Activated T-helper 1 cell treated with Interleukin-2 at 50 U/mL for 16 hours (primary cell): ENCODE results near the gene TSPO.
"Not testable (repeated sequence)": the region's sequence is repeated elsewhere in the genome, so short reads cannot be mapped to it uniquely, and the experiment has no call there.

ENCODE experiments used
- DNase-seq: peaks from one replicate; pipeline ENCODE4 v3.0.0-alpha.2; 2020; ENCODE audit warnings: low read depth

The TSPO gene

DNA sequence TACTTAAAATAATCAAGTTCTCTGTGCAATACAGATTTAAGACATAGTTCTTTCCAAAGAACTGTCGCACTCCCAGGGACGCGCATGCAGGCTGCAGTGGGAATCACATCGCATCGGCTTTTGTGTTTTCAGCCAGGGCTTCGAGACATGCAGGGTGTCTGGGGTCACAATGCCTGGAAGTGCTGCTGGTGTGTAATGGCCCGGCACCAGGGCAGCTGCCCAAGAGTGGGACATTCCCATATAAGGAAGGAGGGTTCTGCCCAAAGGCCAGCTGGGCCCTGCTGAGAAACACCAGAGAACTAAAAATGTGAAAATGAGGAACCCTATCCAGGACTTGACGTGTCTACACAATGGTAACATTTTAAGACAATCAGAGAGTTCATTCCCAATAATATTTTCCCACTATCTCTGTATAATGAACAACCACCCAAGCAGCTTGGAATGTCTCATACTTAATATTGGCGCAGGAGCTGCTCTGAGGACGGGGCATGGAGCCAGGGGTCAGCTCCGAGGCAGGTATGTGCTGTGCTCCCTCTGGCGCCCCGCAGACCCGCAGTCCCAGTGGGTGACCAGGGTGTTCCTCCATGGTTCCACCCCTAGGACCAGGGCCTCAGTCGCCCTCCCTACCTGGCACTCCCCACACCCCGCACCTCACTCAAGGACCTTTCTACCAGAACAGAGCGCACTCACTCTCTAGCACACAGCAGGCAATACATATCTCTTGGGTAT lies 19.4 kb upstream of the TSPO start:
- no peak for DNase-seq

DNA sequence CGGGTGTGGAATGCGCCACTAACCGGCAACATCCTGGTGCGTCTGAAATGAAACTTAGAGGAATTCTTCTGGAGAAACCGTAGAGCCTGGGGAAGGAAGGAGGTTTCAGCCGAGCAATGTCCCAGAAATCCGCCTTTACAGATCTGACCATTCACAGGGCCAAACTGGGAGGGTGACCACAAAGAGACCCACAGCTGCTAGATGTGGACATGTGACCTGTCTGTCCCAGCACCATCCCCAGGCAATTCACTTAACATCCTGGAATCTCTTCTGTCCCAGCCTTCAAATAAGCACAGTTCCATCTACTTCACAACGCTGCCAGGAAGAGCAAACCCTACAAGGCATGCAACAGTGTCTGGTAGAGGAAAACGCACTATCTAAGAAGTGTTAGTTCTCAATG lies 18.0 kb upstream of the TSPO start:
- no peak for DNase-seq

DNA sequence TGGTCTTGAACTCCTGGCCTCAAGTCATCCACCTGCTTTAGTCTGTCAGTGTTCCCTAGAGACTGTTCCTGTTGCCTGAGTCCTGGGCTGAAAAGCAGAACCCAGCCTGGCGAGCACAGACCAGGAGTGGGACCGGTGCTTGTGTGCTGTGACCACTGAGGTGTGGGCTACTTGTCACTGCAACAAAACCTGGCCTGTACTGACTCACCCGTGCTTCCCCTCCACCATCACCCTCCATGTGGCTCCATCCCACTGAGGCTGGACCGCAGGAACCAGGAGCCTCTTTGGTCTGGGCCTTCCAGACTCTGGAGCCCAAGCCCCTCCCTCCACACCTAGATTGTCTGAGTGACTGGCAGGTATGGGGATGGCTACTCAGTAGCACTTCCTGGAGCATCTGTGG lies 16.8 kb upstream of the TSPO start:
- no peak for DNase-seq

DNA sequence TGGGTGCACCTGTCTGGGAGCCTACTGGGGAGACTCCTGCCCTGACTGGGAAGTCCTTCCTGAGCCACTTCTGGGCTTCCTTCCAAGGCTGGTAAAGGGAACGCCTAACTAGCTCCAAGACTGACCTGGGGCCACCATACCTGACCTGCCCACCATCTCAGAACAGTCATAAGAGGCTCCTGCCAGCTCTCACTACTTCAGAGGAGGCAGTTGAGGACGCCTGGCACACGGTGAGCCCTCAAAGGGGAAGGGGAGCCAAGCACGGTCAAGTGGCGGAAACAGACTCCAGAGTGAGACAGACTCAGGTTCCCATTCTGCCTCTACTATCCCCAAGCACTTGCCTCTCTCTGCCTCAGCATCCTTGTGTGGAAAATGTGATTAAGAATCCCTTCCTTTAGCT lies 15.8 kb upstream of the TSPO start:
- DNase-seq, result no peak

DNA sequence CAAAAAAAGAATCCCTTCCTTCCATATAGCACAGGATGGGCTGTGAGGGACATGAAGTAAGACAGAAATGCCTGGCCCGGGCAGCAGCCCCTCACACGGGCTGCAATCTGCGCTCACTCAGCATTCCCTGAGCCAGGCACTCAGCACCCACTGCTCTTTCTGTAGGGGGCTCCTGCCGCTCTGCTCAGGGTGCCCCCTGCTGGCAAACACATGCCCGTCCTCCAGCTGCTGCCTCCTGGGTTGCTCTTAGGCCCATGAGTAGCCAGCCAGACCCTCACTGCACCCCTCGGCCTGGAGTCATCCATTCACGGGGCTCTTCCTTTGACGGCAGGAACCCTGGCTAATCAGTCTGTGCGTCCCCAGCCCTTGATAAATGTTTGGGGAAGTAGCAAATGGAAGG lies 15.1 kb upstream of the TSPO start:
- DNase-seq, result no peak

DNA sequence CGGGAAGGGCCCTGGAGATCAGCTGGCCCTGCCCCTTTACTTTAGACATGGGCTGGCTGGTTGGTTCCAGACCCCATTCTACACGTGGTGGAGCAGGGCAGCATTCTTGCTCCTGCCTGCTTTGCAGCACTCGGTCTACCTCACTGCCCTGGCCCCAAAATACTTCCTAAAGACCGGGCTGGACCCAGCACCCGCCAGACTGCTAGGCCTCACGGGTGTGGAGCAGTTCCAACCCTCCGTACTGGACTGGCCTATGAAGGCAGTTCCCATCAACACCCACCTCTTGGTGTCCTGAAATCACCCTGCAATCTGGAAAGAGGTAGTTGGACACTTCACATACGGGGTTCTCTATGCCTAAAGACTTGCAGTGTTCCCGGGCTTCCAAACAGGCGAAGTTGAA lies 14.6 kb upstream of the TSPO start:
- no peak for DNase-seq

DNA sequence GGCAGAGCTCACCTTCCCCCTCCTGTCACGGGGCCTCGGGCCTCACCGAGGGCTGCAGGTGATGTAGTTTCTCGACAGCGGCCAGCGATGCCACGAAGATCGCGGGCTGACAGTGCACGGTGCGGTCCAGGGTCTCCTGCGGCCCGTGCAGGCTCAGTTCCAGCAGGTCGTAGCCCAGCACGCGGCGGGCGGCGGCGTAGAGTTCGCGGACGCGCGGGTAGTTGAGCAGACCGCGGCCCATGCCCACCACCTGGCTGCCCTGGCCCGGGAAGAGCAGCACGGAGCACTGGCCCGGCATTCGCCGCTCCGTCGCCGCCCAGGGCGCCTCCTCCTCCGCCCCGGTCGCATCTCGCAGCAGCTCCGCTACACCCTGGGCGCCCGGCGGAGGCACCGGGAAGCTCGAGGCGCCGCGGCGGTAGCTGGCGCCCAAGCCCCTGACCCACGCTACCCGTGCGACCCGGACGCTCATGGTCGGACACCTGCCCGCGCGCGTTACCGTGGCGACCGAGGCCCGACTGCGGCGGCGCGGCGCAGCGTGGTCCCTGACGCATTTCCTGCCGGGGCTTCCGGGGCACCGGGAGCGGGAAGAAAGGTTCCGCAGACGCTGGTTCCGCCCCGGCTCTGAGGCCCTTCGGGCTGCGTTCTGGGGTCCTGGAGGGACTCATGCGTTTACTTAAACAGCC lies 8.3 kb upstream of the TSPO start, which contains the start of gene MCAT:
TSS of gene MCAT (minus strand) at position 519 of the 683 bp plus-strand sequence. CDS start at position 469, 50 bp downstream.
- DNase-seq, result peak; percentile 67

DNA sequence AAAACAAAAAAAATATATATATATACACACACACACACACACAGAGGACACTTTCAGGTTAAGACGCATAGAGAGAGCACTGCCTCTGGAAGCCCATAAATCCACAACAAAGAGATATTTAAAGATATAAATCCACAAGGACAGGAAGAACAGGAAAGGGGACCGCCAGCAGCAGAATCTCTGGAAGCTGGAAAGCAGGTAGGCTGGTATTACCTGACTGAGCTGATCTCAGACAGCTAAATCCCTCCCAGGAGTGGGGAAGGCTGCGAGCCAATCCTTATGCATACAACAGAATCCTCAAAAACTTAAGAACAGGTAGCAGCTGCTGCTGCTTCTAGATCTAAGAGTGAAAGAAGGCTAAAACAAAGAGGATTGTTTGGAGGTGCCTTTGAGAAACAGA lies 6.4 kb upstream of the TSPO start:
- no peak for DNase-seq

DNA sequence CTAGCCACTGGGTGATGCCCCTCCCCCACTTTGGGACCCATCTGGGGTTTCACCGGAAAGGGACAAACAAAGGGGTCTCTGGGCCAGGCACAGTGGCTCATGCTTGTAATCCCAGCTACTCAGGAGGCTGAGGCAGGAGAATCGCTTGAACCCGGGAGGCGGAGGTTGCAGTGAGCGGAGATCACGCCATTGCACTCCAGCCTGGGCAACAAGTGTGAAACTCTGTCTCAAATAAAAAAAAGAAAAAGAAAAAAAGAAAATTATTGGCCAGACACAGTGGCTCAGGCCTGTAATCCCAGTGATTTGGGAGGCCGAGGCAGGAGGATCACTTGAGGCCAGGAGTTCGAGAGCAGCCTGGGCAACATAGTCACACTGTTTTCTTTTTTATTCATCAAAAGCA lies 6.0 kb upstream of the TSPO start:
- DNase-seq, result not testable (repeated sequence)

DNA sequence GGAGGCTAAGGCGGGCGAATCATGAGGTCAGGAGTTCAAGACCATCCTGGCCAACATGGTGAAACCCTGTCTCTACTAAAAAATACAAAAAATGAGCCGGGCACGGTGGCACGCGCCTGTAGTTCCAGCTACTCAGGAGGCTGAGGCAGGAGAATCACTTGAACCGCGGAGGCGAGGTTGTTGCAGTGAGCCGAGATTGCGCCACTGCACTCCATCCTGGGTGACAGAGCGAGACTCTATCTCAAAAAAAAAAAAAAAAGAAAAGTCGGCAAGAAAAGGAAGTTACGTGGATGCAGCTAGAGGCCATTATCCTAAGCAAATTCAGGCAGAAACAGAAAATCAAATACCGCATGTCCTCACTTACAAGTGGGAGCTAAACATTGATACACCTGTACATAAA lies 5.0 kb upstream of the TSPO start:
- DNase-seq, result not testable (repeated sequence)

DNA sequence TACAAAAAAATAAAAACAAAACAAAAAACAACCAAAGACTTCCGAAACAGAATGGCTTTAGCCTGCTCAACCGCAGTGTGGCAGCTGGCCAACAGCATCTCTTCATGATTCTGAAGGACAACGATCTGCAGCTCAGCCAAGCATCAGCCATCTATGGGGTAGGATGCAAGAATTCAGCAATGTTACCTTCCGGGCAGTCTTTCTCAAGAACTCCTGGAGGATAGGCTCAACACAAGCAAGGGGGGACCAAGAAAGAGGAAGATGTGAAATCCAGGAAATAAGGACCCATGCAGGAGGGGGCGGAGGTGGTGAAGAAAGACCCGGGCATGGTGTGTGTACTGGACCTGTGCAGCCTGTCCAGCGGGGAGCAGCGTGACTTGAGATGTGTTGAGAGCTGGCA lies 3.5 kb upstream of the TSPO start:
- DNase-seq, result no peak

DNA sequence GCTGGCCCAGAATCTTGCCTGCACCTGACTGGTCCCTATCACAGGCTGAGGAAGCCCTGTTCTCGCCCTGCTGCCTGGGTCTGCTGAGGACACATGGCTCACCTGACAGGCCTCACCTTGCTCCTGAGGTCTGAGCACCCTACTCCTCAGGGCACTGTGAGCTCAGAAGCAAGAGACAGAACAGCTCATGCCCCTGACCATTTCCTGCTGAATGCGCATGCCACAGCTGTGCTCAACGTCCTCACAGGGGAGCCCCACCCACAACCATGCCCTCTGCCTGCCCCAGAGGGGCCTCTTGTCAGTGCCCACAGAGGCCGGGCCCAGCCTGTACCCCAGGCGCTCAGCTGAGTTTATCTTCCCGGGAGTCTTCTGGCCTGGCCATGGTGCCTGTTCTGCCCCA lies 2.8 kb upstream of the TSPO start:
- DNase-seq, result no peak

DNA sequence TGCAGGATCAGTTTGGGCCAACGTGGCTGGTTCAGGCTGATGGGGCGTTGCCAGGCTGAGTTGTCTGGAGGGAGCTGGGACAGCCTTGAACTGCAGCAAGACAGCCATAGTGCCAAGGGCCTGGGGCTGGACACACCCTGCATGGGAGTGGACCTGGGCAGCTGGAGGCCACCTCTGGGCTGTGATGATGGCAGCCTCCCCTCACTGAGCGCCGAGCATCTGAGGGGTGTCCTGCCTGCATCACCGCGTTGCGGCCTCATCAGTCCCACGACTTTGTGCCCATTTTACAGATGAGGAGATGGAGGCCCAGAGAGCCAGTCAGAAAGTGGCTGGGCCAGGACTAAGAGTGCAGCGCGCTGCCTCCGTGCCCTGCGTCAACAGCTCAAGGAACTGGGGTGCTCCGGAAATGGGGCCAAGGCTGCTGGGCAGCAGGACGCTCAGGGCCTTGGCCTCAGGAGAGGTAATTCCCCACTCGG lies 590 bp upstream of the TSPO start:
- no peak for DNase-seq

DNA sequence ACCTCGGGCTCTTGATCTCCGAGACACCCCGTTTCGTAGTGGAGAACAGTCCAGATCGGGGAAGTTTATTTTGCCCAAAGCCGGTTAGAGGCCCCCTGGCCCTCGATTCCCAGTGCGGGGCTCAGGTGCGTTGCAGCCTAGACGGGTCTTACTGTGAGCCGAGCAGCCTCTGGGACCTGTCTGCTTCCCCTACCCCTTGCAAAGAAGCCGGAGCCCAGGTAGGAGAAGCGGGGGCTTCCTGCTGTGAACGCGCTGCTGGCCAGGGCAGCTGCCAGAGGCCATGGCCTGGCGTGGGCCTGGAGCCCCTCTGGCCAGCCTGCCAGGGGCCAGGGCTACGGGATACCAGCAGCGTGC lies 621 bp downstream of the TSPO start:
- no peak for DNase-seq

DNA sequence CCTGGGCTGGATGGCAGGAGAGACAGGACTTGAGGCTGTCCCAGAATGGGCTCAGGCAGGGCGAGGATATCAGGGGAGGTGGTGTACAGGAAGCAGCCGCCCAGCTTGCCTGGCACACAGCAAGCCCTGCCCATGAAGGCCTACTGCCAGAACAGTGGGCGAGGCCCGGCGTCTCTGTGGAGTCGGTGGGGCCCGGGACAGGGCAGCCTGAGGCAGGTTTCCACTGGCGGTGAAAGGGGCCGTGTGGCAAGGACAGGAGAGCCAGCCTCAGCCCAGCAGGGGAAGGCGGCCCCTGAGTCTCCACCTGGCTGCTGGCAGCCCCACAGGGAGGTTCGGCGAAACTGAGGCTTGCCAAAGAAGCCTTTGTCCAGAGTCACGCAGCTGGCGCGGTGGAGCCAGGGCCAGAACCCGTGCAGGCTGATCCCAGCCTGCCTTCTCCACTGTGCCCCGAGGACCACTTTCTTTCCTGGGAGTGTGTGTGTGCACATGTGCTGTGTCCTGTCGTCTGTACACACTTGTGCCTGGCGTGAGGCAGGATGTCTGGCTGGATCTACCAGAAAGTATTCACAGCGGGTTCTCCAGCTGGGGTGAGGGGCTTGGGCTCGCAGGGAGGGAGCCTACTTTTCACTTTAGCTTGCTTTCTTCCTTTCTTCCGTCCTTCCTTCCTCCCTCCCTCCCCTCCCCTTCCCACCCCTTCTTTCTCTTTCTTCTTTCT lies 1.2 kb downstream of the TSPO start:
- peak; percentile 44 for DNase-seq

DNA sequence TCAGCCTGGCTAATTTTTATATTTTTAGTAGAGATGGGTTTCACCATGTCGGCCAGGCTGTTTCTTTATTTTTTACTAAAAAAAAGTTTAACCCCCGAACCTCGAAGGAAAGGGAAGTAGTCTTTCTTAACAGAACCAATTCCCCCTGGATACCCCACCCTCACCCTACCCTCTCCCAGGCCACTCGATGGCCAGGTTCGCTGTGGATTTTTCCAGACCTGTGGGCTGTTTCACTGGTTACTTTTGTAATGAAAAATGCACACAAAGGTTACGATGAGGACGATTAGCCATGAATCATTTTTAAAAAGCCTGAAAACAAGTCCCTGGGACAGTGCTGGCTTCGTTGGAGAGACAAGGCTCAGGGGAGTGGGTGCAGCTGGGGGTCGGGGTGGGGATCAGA lies 2.5 kb downstream of the TSPO start:
- DNase-seq, result no peak

DNA sequence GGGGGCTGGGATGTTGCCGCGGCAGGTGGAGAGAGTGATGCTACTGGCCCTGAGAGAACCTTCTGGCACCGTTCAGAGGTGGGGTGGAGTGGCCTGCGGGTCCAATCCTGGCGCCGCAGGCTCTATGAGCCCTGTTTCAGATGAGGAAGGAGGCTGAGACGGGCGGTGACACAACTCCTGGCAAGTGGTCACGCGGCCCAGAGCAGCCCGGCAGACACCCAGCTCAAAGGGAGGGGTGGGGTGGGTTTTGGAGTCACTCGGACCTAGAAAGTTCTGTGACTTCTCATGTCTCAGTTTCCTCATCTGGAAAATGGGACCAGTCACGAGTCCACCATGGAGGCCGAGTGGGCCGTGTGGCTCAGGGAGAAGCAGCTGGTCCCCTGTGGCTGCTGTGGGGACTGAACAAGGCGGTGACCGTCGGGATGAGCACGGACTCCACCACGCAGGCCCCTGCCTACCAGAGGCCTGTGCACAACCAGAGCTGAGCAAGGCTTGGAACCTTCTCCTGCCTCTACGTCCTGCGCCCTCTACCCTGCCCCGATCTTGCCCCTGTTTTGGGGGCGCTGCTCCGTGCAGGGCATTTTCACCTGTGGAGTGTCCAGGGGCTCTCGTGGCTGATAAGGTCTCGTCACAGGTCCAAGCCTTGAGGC lies 3.7 kb downstream of the TSPO start:
- DNase-seq, result no peak

DNA sequence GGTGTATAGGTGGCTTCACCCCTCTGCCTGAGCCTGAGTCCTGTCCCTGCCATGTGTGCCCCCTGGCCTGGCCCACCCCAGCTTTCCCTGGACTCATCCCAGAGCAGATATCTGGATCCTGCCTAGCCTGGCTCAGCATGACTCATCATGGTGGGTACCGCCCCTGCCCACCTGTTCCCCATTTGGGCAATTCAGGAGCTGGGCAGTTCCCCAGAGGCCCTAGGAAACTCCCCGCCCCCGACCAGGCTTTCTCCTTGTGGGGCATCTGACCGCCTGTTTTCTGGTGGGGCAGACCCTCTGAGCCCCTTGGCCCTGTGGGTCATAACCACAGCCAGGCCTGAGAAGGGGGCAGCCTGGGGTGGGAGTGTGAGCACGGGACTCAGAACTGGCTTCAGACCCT lies 4.4 kb downstream of the TSPO start:
- no peak for DNase-seq

DNA sequence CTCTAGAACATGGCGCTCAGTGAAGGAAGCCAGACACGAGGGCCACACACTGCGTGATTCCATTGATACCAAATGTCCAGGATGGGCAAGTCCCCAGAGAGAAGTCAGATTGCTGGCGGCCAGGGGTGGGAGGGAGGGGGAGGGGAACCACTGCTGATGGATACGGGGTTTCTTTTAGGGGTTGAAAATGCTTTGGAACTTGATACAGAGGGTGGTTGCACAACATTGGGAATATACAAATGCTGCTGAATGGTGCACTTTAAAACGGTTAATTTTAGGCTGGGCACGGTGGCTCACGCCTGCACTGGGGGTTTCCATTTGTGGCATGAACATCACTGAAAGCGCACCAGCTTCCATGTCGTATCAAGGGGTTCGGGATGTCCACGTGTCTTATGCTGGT lies 5.1 kb downstream of the TSPO start:
- no peak for DNase-seq

DNA sequence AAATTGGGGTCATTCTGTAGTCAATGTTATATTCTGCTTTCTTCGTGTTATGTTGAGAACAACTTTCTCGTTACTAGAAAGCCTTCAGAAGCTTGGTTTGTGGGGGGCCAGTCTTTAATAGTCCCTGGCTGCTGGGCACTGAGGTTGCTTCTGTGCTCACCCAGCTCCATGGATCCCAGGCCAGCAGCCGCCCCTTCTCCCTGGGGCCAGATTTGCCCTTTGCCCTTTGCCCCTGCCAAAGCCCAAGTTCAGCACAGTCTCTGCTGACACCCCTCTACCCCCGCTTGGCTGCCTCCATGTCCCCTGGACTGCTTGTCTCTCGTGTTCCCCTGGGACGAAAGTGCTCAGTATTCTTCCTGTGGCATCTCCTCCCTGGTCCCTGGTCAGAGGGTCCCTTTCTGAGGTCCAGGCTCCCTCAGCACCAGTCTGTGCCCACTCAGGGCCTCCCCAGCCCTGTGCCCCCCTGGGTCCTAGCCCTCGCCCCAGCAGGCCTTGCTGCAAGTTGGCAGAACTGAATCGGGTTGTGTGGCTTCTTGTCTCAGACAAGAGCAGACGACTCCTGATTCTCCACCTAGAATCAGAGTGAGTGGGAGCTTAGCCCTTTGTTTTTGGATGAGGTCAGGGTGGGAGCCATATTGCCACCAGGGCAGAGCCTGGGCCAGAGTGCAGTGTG lies 6.7 kb downstream of the TSPO start:
- DNase-seq, result no peak

DNA sequence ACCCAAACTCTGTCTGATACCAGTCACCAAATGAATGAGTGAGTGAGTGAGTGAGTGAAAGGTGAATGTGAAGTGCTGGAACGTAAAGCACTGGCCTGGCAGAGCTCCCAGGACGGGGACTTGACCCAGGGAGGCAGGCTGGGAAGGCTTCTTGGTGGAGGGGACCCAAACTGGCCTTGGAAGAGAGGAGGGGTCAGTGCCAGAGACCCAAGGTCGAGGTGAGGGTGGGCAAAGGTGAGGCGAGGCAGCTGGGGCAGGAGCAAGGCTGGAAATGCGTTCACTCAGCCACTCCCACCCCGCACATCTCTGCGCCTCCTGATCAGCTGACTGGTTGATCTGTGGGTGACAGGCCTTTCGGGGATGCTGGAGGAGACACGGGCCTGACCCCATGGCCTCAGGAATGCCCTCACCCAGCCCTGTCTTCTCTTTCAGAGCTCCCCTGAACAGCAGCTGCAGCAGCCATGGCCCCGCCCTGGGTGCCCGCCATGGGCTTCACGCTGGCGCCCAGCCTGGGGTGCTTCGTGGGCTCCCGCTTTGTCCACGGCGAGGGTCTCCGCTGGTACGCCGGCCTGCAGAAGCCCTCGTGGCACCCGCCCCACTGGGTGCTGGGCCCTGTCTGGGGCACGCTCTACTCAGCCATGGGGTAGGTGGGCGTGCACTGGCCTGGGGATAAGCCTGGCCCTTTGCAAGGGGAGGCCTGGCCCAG lies 7.6 kb downstream of the TSPO start:
- no peak for DNase-seq
